Right forelimb (tissue), 1 donor: Measurements from ENCODE around the gene ADRA1B.

Experiments
- DNase-seq: peaks from one replicate; pipeline ENCODE4 v3.0.0-alpha.2; 2018

ADRA1B gene

DNA sequence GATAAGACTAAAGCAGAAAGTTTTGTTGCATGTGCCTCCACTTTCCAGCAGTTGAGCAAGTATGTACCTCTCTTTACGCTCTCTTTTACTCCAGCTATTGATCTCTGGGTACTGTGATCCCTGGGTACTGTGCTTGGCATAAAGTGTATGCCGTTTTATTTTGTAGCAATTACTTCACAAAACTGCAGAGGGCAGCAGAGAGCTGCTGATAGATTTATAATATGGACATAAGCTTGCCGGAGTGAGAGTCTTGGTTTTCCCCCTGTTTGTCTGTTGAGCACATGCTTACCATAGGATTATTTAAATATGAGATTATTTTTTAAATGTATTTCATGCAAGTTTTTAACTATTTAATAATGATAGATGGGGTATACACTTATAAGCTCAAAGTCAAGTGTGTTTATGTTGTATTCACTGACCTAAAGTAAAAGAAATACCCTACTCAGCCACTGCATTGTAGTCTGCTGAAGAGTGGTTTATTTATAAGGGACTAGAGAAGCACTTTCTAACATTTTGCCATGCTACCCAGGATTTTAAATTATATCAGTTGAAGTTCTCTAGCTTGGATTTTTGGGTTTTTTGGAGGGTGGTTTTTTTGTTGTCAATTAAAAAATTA lies 105.7 kb downstream of the ADRA1B start:
- peak; percentile 68 for DNase-seq
